Measurements from ENCODE around the gene CACNA1H.
"Not testable (repeated sequence)": the region's sequence is repeated elsewhere in the genome, so short reads cannot be mapped to it uniquely, and the experiment has no call there.

DNA sequence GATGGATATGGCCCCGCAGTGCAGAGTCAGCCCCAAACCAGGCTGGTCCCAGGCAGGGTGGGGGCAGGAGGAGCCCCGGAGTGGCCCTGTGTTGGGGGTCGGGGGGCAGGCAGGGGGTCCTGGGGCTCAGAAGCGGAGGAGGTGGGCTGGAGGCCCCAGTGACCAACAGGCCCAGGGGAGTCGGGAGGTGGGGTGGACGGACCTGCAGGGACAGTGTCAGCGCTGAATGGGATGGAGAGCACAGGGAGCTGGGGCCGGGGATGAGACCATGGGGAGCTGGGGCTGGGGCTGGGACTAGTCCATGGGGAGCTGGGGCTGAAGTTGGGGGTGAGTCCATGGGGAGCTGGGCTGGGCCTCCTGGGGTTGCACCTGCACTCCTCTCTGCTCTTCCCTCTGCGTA, 86.7 kb downstream of the CACNA1H start:
- TF ChIP-seq, protein P1, sequence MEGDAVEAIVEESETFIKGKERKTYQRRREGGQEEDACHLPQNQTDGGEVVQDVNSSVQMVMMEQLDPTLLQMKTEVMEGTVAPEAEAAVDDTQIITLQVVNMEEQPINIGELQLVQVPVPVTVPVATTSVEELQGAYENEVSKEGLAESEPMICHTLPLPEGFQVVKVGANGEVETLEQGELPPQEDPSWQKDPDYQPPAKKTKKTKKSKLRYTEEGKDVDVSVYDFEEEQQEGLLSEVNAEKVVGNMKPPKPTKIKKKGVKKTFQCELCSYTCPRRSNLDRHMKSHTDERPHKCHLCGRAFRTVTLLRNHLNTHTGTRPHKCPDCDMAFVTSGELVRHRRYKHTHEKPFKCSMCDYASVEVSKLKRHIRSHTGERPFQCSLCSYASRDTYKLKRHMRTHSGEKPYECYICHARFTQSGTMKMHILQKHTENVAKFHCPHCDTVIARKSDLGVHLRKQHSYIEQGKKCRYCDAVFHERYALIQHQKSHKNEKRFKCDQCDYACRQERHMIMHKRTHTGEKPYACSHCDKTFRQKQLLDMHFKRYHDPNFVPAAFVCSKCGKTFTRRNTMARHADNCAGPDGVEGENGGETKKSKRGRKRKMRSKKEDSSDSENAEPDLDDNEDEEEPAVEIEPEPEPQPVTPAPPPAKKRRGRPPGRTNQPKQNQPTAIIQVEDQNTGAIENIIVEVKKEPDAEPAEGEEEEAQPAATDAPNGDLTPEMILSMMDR (IDR thresholded peaks at IDR 0.05; ENCODE audit: low read depth, low read length, poor library complexity, severe bottlenecking): not testable (repeated sequence)
- not testable (repeated sequence) for TF ChIP-seq EZH2phosphoT487 (IDR thresholded peaks at IDR 0.05; ENCODE audit: borderline replicate concordance, low read length)

Measured in DOHH2 (cell line).